Measurements from ENCODE around the gene EYA4.

EYA4 gene

GRCh38 chr6:133487174-133487573, 246.0 kb downstream of the EYA4 start:
- Histone ChIP-seq H3K9me3 (ENCODE audit: insufficient read depth, low read length) (no peaks in the 10 kb centered on the region), H3K36me3 (ENCODE audit: low read length) (no peaks in the 10 kb centered on the region), H2AFZ (ENCODE audit: low read depth, low read length, severe bottlenecking) (no peak overlapping the region), H3K79me2 (ENCODE audit: insufficient read depth, low read length) (no peaks in the 10 kb centered on the region), H3K27me3 (ENCODE audit: low read length) (no peaks in the 10 kb centered on the region), H3K27ac (ENCODE audit: low read depth, low read length) (no peak overlapping the region), H3K9me2 (replicated peaks; ENCODE audit: insufficient read depth, low read length) (no peaks in the 10 kb centered on the region), H3K9ac (ENCODE audit: low read length) (no peak overlapping the region), H3K4me3 (ENCODE audit: insufficient read depth, low read length, poor library complexity, severe bottlenecking) (no peak overlapping the region), H3K4me2 (ENCODE audit: low read depth, low read length, poor library complexity, severe bottlenecking) (no peak overlapping the region), H4K20me1 (ENCODE audit: low read depth, low read length) (no peaks in the 10 kb centered on the region), H3F3A (ENCODE audit: insufficient read depth) (no peaks in the 10 kb centered on the region)
- no peak for TF ChIP-seq CTCF (IDR thresholded peaks at IDR 0.05; ENCODE audit: insufficient read depth, low read length, poor library complexity, severe bottlenecking)
- TF ChIP-seq EZH2phosphoT487 (conservative IDR thresholded peaks at IDR 0.05; ENCODE audit: low read length): no peak

DNA sequence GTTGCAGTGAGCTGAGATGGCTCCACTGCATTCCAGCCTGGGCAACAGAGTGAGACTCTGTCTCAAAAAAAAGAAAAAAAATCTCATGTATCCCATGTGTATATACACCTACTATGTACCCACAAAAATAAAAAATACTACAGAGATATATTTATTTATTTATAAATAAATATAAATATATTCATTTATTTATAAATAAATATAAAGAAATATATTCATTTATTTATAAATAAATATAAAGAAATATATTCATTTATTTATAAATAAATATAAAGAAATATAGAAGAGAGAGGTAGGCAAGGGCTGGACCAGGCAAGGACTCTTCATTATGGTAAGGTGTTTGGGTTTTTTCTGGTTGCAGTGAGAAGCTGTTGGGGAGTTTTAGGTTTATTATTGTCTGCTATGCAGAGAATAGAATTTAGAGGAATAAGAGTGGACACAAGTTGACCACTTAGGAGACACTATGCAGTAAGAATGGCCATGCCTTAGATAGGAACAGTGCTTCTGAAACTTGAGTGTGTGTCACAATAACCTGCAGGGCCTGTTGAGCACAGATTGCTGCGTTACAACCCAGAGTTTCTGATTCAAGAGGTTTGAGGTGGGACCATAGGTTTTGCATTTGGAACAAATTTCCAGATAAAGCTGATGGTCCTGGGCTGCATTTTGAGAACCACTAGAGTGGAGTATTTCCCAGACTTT, 254.2 kb downstream of the EYA4 start:
- no peaks in the 10 kb centered on the region for H3K27me3 ChIP-seq (ENCODE audit: low read length)
- H2AFZ ChIP-seq (ENCODE audit: low read depth, low read length, severe bottlenecking): no peak overlapping the region
- H3K4me3 ChIP-seq (ENCODE audit: insufficient read depth, low read length, poor library complexity, severe bottlenecking): no peak overlapping the region
- no peak for TF ChIP-seq CTCF (IDR thresholded peaks at IDR 0.05; ENCODE audit: insufficient read depth, low read length, poor library complexity, severe bottlenecking)
- no peak for TF ChIP-seq EZH2phosphoT487 (conservative IDR thresholded peaks at IDR 0.05; ENCODE audit: low read length)
- H3K9ac ChIP-seq (ENCODE audit: low read length): no peak overlapping the region
- no peaks in the 10 kb centered on the region for H3K79me2 ChIP-seq (ENCODE audit: insufficient read depth, low read length)
- H3K9me3 ChIP-seq (ENCODE audit: insufficient read depth, low read length): no peaks in the 10 kb centered on the region
- no peaks in the 10 kb centered on the region for H3K9me2 ChIP-seq (replicated peaks; ENCODE audit: insufficient read depth, low read length)
- no peaks in the 10 kb centered on the region for H3K36me3 ChIP-seq (ENCODE audit: low read length)
- no peaks in the 10 kb centered on the region for H4K20me1 ChIP-seq (ENCODE audit: low read depth, low read length)
- H3K4me2 ChIP-seq (ENCODE audit: low read depth, low read length, poor library complexity, severe bottlenecking): no peak overlapping the region
- H3F3A ChIP-seq (ENCODE audit: insufficient read depth): no peaks in the 10 kb centered on the region
- H3K27ac ChIP-seq (ENCODE audit: low read depth, low read length): no peak overlapping the region

DNA sequence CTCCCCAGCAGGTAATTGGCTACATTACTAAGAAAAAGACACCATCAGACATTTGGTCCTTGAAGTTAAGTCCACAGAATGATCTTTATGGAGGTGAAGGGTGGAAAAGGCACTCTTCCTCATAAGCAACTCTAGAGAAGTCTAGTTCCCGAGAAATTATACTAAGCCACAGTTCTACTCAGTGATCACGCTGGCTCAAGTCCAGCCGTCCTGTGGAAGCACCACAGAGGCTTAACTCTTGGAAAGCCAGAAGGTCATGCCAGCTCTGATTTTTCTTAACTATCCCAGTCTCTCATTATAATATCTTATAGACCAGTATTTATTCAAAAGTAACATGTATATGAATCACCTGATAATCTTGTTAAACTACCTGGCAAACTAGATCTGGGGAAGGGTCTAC, 258.5 kb downstream of the EYA4 start:
- H3K4me3 ChIP-seq (ENCODE audit: insufficient read depth, low read length, poor library complexity, severe bottlenecking): no peak overlapping the region
- no peak overlapping the region for H3K4me2 ChIP-seq (ENCODE audit: low read depth, low read length, poor library complexity, severe bottlenecking)
- no peaks in the 10 kb centered on the region for H3K27me3 ChIP-seq (ENCODE audit: low read length)
- TF ChIP-seq CTCF (IDR thresholded peaks at IDR 0.05; ENCODE audit: insufficient read depth, low read length, poor library complexity, severe bottlenecking) (no peak), EZH2phosphoT487 (conservative IDR thresholded peaks at IDR 0.05; ENCODE audit: low read length) (no peak)
- no peaks in the 10 kb centered on the region for H3K36me3 ChIP-seq (ENCODE audit: low read length)
- H3K79me2 ChIP-seq (ENCODE audit: insufficient read depth, low read length): no peaks in the 10 kb centered on the region
- no peak overlapping the region for H2AFZ ChIP-seq (ENCODE audit: low read depth, low read length, severe bottlenecking)
- no peak overlapping the region for H3K9ac ChIP-seq (ENCODE audit: low read length)
- no peaks in the 10 kb centered on the region for H3K9me3 ChIP-seq (ENCODE audit: insufficient read depth, low read length)
- H3K9me2 ChIP-seq (replicated peaks; ENCODE audit: insufficient read depth, low read length): no peaks in the 10 kb centered on the region
- no peaks in the 10 kb centered on the region for H3F3A ChIP-seq (ENCODE audit: insufficient read depth)
- H4K20me1 ChIP-seq (ENCODE audit: low read depth, low read length): no peaks in the 10 kb centered on the region
- H3K27ac ChIP-seq (ENCODE audit: low read depth, low read length): no peak overlapping the region

All from SU-DHL-6 (cell line).